Measurements from ENCODE around the gene ACVRL1.

ACVRL1 gene

DNA sequence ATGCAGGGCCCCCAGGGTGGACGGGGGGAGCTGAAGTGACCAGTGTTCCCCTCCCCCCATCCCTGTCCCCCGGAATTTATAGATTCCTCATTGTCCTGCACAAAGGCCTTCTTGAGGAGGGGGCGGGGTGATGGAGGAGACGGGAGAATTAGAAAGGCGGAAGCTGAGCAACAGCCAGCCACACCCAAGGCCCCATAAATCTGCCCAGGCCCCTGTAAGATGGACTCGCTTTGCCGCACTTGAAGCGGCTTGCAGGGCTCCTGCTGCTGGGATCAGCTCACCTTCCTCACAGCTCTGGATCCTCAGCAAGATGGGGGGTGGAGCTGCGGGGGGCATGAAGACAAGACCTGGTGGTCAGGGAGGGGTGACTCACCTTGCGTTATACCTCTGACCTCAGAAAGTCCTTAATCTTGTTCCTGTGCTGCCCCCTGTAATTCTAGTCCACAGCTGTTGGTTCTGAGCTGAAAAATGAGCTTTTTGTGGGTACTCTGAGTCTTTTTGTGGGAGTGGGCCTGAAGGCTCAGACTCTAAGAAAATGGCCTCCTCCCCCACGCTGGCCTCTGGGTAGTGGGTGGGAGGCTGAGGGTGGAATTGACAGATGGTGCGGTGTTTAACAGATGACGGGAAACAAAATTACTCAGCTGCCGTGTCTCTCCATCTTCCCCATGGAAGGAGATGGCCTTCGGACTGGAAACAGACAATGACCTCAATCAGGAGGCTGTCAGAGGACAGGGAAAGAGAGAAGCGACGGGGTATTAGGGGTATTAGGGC, 35.2 kb upstream of the ACVRL1 start:
- DNase-seq (ENCODE audit: low read depth): no peak
- H3K4me3 ChIP-seq (ENCODE audit: low read depth, low read length): no peak overlapping the region
- TF ChIP-seq MYC (IDR thresholded peaks at IDR 0.05; ENCODE audit: low read depth, low read length): no peak
- no peak for TF ChIP-seq POLR2A (IDR thresholded peaks at IDR 0.05; ENCODE audit: extremely low read depth, insufficient read length)
- no peak for TF ChIP-seq MAX (IDR thresholded peaks at IDR 0.05; ENCODE audit: low read depth, low read length)
- TF ChIP-seq, protein P1, sequence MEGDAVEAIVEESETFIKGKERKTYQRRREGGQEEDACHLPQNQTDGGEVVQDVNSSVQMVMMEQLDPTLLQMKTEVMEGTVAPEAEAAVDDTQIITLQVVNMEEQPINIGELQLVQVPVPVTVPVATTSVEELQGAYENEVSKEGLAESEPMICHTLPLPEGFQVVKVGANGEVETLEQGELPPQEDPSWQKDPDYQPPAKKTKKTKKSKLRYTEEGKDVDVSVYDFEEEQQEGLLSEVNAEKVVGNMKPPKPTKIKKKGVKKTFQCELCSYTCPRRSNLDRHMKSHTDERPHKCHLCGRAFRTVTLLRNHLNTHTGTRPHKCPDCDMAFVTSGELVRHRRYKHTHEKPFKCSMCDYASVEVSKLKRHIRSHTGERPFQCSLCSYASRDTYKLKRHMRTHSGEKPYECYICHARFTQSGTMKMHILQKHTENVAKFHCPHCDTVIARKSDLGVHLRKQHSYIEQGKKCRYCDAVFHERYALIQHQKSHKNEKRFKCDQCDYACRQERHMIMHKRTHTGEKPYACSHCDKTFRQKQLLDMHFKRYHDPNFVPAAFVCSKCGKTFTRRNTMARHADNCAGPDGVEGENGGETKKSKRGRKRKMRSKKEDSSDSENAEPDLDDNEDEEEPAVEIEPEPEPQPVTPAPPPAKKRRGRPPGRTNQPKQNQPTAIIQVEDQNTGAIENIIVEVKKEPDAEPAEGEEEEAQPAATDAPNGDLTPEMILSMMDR (IDR thresholded peaks at IDR 0.05; ENCODE audit: low read depth, low read length): no peak

GRCh38 chr12:51872689-51872981, 34.7 kb upstream of the ACVRL1 start:
- DNase-seq (ENCODE audit: low read depth): no peak
- no peak for TF ChIP-seq POLR2A (IDR thresholded peaks at IDR 0.05; ENCODE audit: extremely low read depth, insufficient read length)
- no peak for TF ChIP-seq MYC (IDR thresholded peaks at IDR 0.05; ENCODE audit: low read depth, low read length)
- H3K4me3 ChIP-seq (ENCODE audit: low read depth, low read length): no peak overlapping the region

DNA sequence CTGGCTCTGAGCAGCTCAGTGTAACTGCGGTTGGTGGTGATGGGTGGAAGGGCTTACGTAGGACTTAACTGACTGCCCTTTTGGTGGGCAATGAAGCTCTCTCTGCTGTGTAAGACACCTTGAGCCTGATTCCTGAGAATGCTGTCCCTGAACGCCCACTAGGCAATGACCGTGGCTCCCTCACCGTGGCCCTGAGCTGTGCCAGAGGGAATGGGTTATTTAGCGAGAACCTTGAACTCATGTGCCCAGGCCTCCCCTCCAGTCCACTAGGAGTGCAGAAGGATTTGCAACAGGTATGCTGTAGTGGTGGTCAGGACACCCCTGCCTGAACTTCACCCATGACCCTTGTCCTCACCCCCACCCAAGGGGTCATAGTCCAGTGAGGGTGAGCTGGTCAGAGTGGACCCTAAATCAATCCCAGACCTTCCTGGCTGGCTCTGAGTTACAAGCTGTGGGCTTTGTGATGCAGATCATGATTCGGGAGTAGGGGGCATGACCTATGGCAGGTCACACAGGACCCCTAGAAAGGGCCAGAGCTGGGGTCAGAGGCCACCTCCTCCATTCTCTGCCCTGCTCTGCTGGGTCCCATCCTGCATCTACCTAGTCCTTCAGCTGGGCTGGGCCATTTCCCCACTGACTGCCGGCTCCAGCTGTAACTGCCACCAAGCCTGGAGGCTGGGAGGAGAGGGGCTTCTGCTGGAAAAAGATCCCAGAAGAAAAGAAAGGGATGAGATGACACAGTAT, 33.9 kb upstream of the ACVRL1 start:
- TF ChIP-seq MYC (IDR thresholded peaks at IDR 0.05; ENCODE audit: low read depth, low read length) (no peak), MAX (IDR thresholded peaks at IDR 0.05; ENCODE audit: low read depth, low read length) (no peak), POLR2A (IDR thresholded peaks at IDR 0.05; ENCODE audit: extremely low read depth, insufficient read length) (no peak)
- TF ChIP-seq, protein P1 (IDR thresholded peaks at IDR 0.05; ENCODE audit: low read depth, low read length): no peak
- no peak for DNase-seq (ENCODE audit: low read depth)
- no peak overlapping the region for H3K4me3 ChIP-seq (ENCODE audit: low read depth, low read length)

- H3K4me3 ChIP-seq (ENCODE audit: low read depth, low read length): no peak overlapping the region
- TF ChIP-seq, protein P1 (IDR thresholded peaks at IDR 0.05; ENCODE audit: low read depth, low read length): no peak
- no peak for TF ChIP-seq POLR2A (IDR thresholded peaks at IDR 0.05; ENCODE audit: extremely low read depth, insufficient read length)
- no peak for TF ChIP-seq MYC (IDR thresholded peaks at IDR 0.05; ENCODE audit: low read depth, low read length)
- TF ChIP-seq MAX (IDR thresholded peaks at IDR 0.05; ENCODE audit: low read depth, low read length): no peak
- DNase-seq (ENCODE audit: low read depth): no peak
Measured at GRCh38 chr12:51874000-51874399, 33.3 kb upstream of the ACVRL1 start.

DNA sequence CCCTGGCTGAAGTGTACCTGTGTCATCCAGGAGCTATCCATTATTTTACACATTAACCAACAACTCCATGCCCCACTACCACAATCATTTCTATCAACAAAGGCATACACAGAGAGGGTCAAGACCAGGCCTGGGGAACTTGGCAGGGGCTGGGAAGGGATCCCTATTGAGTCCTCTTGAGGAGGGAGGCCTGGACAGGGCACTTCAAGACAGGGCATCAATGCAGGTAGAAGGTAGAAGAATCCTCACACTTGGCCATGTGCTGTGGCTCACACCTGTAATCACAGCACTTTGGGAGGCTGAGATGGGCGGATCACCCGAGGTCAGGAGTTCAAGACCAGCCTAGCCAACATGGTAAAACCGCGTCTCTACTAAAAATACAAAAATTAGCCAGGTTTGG, 32.8 kb upstream of the ACVRL1 start:
- no peak overlapping the region for H3K4me3 ChIP-seq (ENCODE audit: low read depth, low read length)

More for the DNA sequence above, 32.8 kb upstream of the ACVRL1 start:
- no peak for DNase-seq (ENCODE audit: low read depth)
- TF ChIP-seq, protein P1 (IDR thresholded peaks at IDR 0.05; ENCODE audit: low read depth, low read length): no peak
- TF ChIP-seq POLR2A (IDR thresholded peaks at IDR 0.05; ENCODE audit: extremely low read depth, insufficient read length): no peak
- no peak for TF ChIP-seq MAX (IDR thresholded peaks at IDR 0.05; ENCODE audit: low read depth, low read length)
- TF ChIP-seq MYC (IDR thresholded peaks at IDR 0.05; ENCODE audit: low read depth, low read length): no peak
